MCF 10A (cell line): ENCODE results near the gene FPGS. TPM values are rescaled to one million over a fixed set of nuclear protein-coding genes. Genes with fewer than 3 reads are reported as not detected.
A peak's percentile ranks its signal among the peaks of the same experiment; 100 is the strongest.

Experiments
- BruUV-seq: library from RNA; stranded (reverse); fragments of 400-500 nt; replicated peaks from 2 replicates; lab custom pipeline; 2021; lab: Mats Ljungman, UMichigan
- CTCF ChIA-PET: fragments of 300-600 bp; sonication (Branson Sonifier 250); formaldehyde crosslinking; extraction: SDS; loops from one replicate; lab custom pipeline; 2021; ENCODE audit warnings: antibody characterized with exemption, inconsistent platforms; lab: Yijun Ruan, JAX
- POLR2A ChIA-PET: fragments of 300-600, 350-650 bp; sonication (Branson Sonifier 250); formaldehyde crosslinking; extraction: SDS; loops from one replicate; lab custom pipeline; 2020; ENCODE audit warnings: antibody characterized with exemption, inconsistent platforms; lab: Yijun Ruan, JAX
- DNase-seq: peaks from one replicate; pipeline ENCODE4 v3.0.0-alpha.2; 2018; ENCODE audit not compliant: unreplicated experiment
- H3K27ac Mint-ChIP-seq: one replicate; pipeline ENCODE4 v1.8.0; 2022; ENCODE audit warnings: mild to moderate bottlenecking, low read depth, mixed read lengths; ENCODE audit not compliant: unreplicated experiment
- H3K27me3 Mint-ChIP-seq: one replicate; pipeline ENCODE4 v1.8.0; 2022; ENCODE audit warnings: mixed read lengths; ENCODE audit not compliant: insufficient read depth, unreplicated experiment
- H3K36me3 Mint-ChIP-seq: one replicate; pipeline ENCODE4 v1.8.0; 2022; ENCODE audit warnings: mild to moderate bottlenecking, moderate library complexity, mixed read lengths; ENCODE audit not compliant: insufficient read depth, unreplicated experiment
- H3K4me1 Mint-ChIP-seq: one replicate; pipeline ENCODE4 v1.8.0; 2022; ENCODE audit warnings: mixed read lengths; ENCODE audit not compliant: insufficient read depth, unreplicated experiment
- H3K4me3 Mint-ChIP-seq: one replicate; pipeline ENCODE4 v1.8.0; 2022; ENCODE audit warnings: mild to moderate bottlenecking, moderate library complexity, mixed read lengths; ENCODE audit not compliant: unreplicated experiment
- H3K9me3 Mint-ChIP-seq: one replicate; pipeline ENCODE4 v1.8.0; 2022; ENCODE audit warnings: mixed read lengths; ENCODE audit not compliant: unreplicated experiment
- CTCF ChIP-seq: fragments of 200-600 bp; IDR thresholded peaks from one replicate; pipeline ENCODE4 v1.8.0; 2022; ENCODE audit warnings: antibody characterized with exemption, mild to moderate bottlenecking; ENCODE audit not compliant: unreplicated experiment
- intact Hi-C: fragments of 100-400 bp; cut with micrococcal nuclease; formaldehyde crosslinking; loops from 2 replicates; pipeline ENCODE4 v1.14.1; 2022
- total RNA-seq: library from RNA; stranded (reverse); gene quantifications from 2 replicates; pipeline ENCODE4 v1.2.3, GENCODE V29; 2022

FPGS gene
- total RNA-seq, 1 experiment from 2014 or later, result 130 TPM

GRCh38 chr9:127813686-127814226 is 11.1 kb downstream of the FPGS start:
- BruUV-seq, result TSS peak; percentile 40
- H3K36me3 Mint-ChIP-seq, result peaks cover 83% of the 10 kb centered on the region
- no peaks in the 10 kb centered on the region for H3K9me3 Mint-ChIP-seq
- no peak for DNase-seq
- no peak overlapping the region for H3K4me3 Mint-ChIP-seq
- POLR2A ChIA-PET, result interaction anchor here (1.5 kb wide), 1 partner anchor 10 kb away, joined by 4 read pairs; no protein-coding TSS in a partner anchor
- CTCF ChIA-PET, result interaction anchor here (0.7 kb wide), 1 partner anchor 55 kb away, joined by 3 read pairs; no protein-coding TSS in a partner anchor
- intact Hi-C loops, result no loop called here
- no peaks in the 10 kb centered on the region for H3K4me1 Mint-ChIP-seq
- TF ChIP-seq CTCF, result no peak
- no peaks in the 10 kb centered on the region for H3K27me3 Mint-ChIP-seq
- H3K27ac Mint-ChIP-seq, result no peak overlapping the region

- Mint-ChIP-seq H3K4me1 (no peaks in the 10 kb centered on the region), H3K4me3 (no peak overlapping the region), H3K36me3 (peaks cover 86% of the 10 kb centered on the region), H3K27me3 (no peaks in the 10 kb centered on the region), H3K9me3 (no peaks in the 10 kb centered on the region), H3K27ac (no peak overlapping the region)
- TSS peak; percentile 94 for BruUV-seq
- no peak for DNase-seq
- TF ChIP-seq CTCF, result no peak
- CTCF ChIA-PET, result interaction anchor here (1.0 to 1.2 kb wide), 2 partner anchors 55 to 106 kb away, joined by 3 to 4 read pairs; no protein-coding TSS in a partner anchor
- intact Hi-C loops, result no loop called here
- POLR2A ChIA-PET, result no interaction called here
These were observed 12.2 kb downstream of the FPGS start for GRCh38 chr9:127814619-127815511.

GRCh38 chr9:127815512-127816361 is 13.1 kb downstream of the FPGS start:
- Mint-ChIP-seq H3K36me3 (peaks cover 80% of the 10 kb centered on the region), H3K9me3 (no peaks in the 10 kb centered on the region), H3K4me1 (no peaks in the 10 kb centered on the region), H3K4me3 (no peak overlapping the region), H3K27me3 (no peaks in the 10 kb centered on the region), H3K27ac (no peak overlapping the region)
- intact Hi-C loops, result no loop called here
- POLR2A ChIA-PET, result no interaction called here
- BruUV-seq, result no TSS peak
- no peak for TF ChIP-seq CTCF
- no peak for DNase-seq
- CTCF ChIA-PET, result interaction anchor here (1.2 kb wide), 1 partner anchor 105 kb away, joined by 3 read pairs; no protein-coding TSS in a partner anchor

DNA sequence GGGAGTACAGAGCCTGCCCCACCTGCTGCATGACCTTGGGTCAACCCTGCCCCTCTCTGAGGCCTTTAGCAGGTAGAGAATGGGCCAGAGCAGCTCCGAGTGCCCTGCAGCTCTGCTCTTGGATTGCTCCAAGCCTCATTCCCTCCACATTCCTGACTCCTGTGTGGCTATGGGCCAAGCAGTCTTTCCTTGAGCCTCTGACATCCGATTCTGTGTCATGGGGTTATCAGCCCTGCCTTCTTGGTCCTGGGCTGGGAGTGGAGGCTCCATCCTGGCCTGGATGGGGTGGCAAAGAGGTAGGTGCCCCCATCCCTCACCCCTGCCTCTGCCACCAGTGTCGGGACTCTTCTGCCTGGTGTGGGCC is 13.7 kb downstream of the FPGS start:
- CTCF ChIA-PET, result no interaction called here
- no peak for DNase-seq
- TF ChIP-seq CTCF, result no peak
- Mint-ChIP-seq H3K4me3 (no peak overlapping the region), H3K9me3 (no peaks in the 10 kb centered on the region), H3K27me3 (no peaks in the 10 kb centered on the region), H3K27ac (no peak overlapping the region), H3K4me1 (no peaks in the 10 kb centered on the region), H3K36me3 (peaks cover 74% of the 10 kb centered on the region)
- intact Hi-C loops, result no loop called here
- POLR2A ChIA-PET, result no interaction called here
- BruUV-seq, result no TSS peak
